T-helper 1 cell (primary cell): ENCODE results near the gene TCAIM.

Experiments
- DNase-seq, 5 donors: peaks; one replicate each; pipeline ENCODE4 v3.0.0-alpha.2; 2012 to 2020

The TCAIM gene

DNA sequence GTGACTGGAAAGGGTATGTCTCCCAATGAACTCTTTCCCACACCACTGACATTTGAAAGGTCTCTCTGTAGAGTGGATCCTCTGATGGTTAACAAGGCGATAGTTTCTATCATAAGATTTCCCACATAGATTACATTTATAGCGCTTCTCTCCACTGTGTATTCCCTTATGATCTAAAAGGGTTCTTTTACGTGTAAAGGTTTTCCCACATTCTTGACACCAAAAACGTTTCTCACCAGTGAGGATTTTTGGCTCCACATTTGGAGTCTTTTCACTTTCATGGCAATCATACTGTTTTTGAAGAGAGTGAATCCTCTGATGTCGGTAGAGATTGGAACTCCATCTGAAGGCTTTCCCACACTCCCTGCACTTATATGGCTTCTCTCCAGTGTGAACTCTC is 108.4 kb downstream of the TCAIM start:
- DNase-seq: no peak

DNA sequence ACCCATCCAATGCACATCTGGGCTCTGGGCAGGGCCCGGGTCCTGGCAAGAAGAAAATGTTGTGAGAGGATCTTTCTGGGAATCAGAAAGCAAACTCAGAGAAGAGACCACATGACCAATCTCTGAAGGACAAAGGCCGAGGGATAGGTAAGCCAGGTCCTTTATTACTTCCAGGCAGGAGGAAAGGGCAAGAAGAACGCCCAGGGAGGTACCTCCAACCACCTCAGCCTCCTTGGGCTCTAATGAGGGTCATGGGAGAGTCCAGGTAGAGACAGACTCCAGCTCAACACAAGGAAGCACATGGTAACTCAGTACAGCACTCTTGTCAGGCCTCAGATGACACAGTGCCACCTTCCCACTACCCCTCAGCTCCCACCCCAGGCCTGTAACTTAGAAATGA is 112.9 kb downstream of the TCAIM start:
- no peak for DNase-seq

DNA sequence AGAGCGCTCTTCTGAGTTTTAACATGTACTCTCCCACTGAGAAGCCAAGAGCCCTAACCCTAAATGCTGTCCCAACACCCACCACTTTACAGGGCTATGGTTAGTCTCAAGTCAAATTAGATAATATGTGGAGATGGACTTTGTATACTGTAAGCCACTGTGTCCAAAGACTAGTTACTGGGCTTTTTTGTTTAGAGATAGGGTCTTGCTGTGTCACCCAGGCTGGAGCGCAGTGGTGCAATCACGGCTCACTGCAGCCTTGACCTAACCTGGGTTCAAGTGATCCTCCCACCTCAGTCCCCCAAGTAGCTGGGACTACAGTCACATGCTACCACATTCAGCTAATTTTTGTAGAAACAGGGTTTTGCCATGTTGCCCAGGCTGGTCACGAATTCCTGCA is 115.7 kb downstream of the TCAIM start:
- no peak for DNase-seq

DNA sequence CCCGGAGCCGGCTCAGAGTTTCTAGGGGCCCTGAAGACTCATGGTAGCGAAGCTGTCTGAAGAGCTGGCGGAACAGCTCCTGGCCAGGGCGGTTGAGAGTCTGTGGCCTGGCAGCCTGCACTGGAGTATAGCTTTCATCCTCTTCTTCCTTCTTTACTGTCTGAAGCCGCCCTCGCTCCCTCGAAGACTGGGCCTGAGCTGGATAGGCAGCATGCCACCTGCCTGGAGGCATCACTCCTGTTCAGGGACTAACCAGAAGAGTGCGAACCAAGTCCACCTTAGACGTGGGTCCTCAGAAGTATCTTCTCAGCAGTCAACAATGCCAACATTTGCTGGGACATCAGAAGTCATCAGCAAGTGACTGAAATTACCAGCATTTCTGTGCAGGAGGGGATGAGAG is 116.8 kb downstream of the TCAIM start:
- DNase-seq: no peak
